HG03521 (cell line): ENCODE measurements around the gene CEP350.
"Not testable (repeated sequence)": the region's sequence is repeated elsewhere in the genome, so short reads cannot be mapped to it uniquely, and the experiment has no call there.

Experiments used
- ATAC-seq: cut with Tn5 transposase; IDR thresholded peaks from one replicate; pipeline ENCODE4 v1.9.1; 2021; ENCODE audit warnings: mild to moderate bottlenecking, moderate library complexity; ENCODE audit not compliant: unreplicated experiment

Gene CEP350

DNA sequence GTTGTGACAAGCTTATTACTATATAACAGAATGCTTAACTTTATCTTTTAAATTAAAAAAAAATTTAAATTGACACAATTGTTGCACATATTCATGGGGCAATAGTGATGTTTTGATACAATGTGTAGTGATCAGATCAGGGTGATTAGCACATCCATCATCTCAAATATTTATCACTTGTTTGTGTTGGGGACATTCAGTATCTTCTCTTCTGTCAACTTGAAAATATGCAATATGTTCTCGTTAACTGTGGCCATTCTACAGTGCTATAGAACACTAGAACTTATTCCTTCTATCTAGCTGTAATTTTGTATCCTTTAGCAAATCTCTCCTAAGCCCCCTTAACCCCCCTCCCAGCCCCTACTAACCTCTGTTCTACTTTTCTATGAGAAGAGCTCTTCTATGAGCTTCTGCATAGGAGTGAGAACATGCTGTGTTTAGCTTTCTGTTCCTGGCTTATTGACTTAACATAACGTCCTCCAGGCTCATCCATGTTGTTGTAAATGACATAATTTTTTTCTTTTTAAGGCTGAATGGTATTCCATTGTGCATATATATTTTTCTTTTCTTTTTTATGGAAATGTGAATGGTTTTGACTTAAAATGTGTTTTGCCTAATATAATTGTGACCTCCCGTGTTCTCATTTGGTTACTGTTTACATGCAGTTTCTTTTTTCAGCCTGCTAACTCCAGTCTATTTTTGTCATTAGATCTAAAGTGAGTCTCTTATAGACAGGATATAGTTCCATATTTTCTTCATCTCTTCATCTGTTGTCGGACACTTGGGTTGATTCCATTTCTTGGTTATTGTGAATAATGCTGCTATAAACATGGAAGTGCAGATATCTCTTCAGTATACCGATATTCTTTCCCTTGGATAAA, 23.8 kb downstream of the CEP350 start:
- ATAC-seq = no peak

- ATAC-seq = no peak
Measured at GRCh38 chr1:179984101-179984500, 29.5 kb downstream of the CEP350 start.

GRCh38 chr1:179984942-179985341, 30.3 kb downstream of the CEP350 start:
- ATAC-seq = no peak

- ATAC-seq = no peak
Measured at GRCh38 chr1:179990847-179991246, 36.2 kb downstream of the CEP350 start.

DNA sequence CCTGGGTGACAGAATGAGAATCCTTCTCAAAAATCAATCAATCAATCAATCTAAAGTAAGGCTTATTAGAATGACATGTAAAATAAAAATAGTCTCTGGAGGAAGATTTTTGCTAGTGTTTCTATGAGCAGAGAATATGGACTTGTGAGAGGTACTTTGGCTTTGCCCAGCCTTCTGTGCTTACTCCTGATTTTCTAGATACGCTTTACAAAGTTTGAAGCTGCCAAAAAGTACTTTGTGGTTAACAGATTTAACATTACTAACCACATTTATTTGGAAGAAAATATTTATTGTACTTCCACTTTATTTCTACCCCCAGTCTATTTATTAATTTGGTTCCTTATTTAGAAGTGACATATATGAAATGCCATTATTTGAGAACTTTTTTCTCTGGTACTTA, 41.0 kb downstream of the CEP350 start:
- ATAC-seq = no peak

DNA sequence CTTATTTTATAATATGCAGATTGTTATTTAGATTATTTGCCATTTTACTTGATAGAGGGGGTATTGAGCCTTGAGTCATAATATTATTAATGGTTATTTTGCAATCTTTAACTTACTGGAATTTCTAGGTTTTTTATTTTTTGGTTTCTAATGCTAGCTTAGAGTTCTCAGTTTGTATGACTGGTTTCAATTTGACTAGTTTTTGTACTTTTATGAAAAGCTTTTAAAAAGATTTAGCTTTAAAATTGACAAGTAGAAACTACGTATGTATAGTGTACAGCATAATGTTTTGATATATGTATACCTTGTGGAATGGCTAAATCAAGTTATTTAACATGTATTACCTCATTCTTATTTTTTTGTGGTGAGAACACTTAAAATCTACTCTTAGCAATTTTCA, 41.5 kb downstream of the CEP350 start:
- peak; percentile 57 for ATAC-seq

DNA sequence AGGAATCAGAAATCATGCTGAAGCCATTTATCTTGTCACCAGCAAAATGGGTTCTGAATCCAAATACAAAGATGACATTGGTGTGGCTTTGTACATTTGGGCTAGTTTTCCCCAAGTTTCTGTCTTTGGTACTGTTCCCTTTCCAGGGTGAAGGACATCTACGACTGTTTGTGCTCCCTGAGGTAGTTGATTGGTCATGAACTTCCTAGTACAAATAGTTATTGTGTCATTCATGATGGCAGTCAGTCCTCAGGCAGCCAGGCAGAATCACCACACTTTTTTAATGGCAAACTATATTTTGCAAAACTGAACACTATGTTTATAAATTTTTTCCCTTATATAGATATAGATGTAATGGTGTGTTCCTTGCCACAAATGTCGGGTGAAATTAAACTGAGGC, 46.0 kb downstream of the CEP350 start:
- no peak for ATAC-seq

GRCh38 chr1:180002437-180002836, 47.8 kb downstream of the CEP350 start:
- ATAC-seq = no peak

DNA sequence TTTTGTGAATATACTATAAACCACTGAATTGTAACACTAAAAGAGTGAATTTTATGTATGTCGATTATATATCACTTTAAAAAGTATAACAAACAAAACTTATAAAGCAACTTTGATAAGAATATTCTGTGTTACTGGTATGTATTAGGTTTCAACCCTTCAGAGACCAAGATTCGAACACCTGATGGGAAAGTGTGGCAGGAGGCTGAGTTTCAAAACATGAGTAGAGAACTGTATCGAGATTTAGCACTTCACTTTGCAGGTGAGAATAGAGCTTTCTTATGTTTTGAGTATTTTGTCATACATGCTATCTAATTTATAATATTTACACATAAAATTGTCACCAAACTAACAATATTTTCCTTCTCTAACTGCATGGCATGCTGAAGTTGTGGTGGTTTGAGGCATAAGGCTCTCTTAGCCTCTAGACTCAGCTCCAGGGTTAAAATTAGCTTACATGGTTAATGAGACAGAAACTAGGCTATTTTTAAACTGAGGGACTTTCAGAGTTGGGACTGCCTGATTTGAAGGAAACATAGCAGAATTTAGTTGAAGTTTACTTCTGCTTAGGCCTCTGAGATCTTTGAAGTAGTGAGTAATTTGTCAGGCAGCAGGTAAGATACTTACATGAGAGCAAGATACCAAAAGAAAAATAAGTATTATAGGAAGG, 48.6 kb downstream of the CEP350 start:
- peak; percentile 80 for ATAC-seq

DNA sequence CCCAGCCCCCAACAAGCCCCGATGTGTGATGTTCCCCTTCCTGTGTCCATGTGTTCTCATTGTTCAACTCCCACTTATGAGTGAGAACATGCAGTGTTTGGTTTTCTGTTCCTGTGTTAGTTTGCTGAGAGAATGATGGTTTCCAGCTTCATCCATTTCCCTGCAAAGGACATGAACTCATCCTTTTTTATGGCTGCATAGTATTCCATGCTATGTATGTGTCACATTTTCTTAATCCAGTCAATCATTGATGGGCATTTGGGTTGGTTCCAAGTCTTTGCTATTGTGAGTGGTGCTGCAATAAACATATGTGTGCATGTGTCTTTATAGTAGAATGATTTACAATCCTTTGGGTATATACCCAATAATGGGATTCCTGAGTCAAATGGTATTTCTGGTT, 52.2 kb downstream of the CEP350 start:
- not testable (repeated sequence) for ATAC-seq

GRCh38 chr1:180020017-180020416, 65.4 kb downstream of the CEP350 start:
- ATAC-seq = no peak

DNA sequence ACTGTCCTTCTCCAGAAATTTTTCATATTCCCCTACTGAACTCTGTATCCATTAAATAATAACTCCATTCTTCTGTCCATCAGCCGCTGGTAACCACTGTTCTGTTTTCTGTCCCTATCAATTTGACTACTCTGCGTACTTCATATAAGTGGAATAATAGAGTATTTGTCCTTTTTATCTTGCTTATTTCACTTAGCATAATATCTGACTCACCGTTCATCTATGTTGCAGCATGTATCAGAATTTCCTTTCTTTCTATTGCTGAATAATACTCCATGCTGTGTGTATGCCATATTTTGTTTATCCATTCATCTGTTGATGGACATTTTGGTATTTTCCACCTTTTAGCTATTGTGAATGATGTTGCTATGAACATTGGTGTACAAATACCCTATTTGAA, 71.9 kb downstream of the CEP350 start:
- ATAC-seq = no peak

- ATAC-seq = no peak
Measured at GRCh38 chr1:180027949-180028445, 73.4 kb downstream of the CEP350 start.

- no peak for ATAC-seq
Measured at GRCh38 chr1:180028864-180029263, 74.3 kb downstream of the CEP350 start.

DNA sequence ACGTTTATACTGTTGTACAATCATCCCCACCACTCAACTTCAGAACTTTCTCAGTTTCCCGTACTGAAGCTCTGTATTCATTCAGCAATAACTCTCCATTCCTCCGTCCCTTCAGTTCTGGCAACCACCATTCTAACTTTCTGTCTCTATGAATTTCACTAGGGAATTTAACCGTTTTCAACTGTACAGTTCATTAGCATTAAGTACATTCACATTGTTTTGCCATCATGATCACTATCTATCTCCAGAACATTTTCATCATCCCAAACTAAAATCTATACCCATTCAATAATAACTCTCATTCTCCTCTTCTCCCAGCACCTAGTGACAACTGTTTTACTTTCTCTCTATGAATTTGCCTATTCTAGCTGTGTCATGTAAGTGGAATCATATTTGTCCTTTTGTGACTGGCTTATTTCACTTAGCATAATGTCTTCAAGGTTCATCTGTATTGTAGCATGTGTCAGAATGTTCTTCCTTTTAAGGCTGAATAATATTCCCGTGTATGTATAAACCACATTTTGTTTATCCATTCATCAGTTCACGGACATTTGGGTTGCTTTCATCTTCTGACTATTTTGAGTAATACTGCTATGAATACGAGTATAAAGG, 75.0 kb downstream of the CEP350 start:
- no peak for ATAC-seq

DNA sequence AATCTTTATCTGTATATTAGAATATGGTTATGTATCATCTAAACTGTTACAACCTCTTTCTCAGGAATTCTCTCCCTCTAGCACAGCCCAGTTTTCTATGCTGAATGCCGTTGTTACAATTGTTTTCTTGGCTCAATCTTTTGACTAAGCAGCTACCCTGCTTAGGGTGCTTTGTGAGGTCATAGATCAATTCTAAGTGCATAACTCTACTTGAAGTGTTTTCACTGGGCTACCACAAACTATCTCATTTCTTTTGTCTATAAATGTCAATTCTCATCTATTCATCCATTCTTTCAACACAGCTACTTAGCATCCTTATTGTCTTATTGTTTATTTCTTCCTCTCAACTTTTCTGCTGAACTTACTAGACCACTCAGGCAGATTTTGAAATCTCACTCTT, 77.1 kb downstream of the CEP350 start:
- no peak for ATAC-seq

DNA sequence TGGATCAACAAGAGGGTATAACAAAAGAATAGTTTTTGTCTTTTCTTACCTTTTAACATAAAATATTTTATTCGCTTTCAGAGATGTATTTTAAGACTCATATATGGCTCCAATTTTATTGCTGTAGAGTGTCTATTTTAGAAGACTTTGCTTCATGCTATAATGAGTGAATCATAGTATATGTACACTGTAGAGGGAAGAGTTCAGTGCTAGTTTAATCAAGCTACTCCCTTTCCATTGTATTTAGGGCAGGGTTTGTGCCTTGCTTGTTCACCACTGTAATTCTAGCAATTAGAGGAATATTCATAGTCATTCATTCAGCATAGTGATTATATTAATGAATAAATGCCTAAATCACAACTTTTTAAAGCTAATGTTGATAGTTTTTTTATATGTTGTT, 78.8 kb downstream of the CEP350 start:
- no peak for ATAC-seq

- no peak for ATAC-seq
Measured at GRCh38 chr1:180040034-180040433, 85.4 kb downstream of the CEP350 start.

- no peak for ATAC-seq
Measured at GRCh38 chr1:180041582-180041981, 87.0 kb downstream of the CEP350 start.

DNA sequence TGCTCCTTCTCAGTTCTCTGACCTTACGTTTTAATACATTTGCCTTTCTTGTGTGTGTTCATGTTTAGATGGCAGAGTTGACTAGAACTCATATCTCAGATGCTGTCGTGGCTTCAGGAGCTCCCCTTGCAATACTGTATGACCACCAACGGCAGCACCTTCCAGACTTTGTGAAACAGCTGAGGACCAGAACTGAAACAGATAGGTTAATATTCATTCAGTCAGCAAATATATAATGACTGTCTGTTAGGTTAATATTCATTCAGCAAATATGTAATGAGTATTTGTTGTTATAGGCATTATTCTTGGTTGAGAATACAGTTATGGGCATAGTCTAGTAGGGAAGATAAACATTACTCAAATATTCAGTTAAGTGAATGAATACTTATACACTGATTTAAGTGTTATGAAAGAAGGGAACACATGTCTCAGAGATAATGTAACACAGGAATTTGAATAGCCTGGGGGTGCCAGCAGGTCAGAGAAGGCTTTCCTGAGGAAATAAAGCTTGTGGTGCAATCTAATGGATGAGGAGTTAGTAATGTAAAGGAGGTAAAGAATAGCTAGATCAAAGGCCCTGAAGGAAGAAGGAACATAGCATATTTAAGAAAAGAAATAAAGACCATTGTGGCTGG, 88.5 kb downstream of the CEP350 start:
- ATAC-seq = no peak

GRCh38 chr1:180043785-180044184, 89.2 kb downstream of the CEP350 start:
- ATAC-seq = no peak
